ENCODE results near the gene PCDHB3.
A peak's percentile ranks its signal among the peaks of the same experiment; 100 is the strongest.
"Not testable (repeated sequence)": the region's sequence is repeated elsewhere in the genome, so short reads cannot be mapped to it uniquely, and the experiment has no call there.

PCDHB3 gene

DNA sequence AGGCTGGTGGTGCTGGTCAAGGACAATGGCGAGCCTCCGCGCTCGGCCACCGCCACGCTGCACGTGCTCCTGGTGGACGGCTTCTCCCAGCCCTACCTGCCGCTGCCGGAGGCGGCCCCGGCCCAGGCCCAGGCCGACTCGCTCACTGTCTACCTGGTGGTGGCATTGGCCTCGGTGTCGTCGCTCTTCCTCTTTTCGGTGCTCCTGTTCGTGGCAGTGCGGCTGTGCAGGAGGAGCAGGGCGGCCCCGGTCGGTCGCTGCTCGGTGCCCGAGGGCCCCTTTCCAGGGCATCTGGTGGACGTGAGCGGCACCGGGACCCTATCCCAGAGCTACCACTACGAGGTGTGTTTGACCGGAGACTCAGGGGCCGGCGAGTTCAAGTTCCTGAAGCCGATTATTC lies 37.1 kb downstream of the PCDHB3 start:
- DNase-seq, result not testable (repeated sequence)

DNA sequence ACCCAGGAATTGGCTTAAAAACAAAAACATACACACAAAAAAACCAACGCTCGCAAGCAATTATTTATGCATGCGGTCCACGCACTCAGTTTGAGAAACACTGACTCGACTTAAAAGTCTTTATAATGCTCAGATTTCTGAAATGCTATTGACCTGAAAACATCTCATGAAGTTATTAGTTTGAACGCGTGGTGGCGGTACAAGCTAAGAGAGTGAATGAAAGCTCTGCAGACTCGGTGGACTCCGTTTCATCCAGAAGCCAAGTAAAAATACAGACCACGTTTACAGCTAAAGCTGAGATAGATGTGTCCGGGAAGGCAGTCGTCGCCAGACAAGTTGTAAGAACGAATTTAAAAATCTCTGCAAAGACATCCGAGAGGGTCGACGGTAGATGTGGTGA lies 49.5 kb downstream of the PCDHB3 start, which contains the start of gene PCDHB6:
Gene PCDHB6 (plus strand): TSS at position 246 of the 400 bp plus-strand sequence. CDS start 201 bp downstream, outside the sequence.
- DNase-seq, result peak; percentile 1

DNA sequence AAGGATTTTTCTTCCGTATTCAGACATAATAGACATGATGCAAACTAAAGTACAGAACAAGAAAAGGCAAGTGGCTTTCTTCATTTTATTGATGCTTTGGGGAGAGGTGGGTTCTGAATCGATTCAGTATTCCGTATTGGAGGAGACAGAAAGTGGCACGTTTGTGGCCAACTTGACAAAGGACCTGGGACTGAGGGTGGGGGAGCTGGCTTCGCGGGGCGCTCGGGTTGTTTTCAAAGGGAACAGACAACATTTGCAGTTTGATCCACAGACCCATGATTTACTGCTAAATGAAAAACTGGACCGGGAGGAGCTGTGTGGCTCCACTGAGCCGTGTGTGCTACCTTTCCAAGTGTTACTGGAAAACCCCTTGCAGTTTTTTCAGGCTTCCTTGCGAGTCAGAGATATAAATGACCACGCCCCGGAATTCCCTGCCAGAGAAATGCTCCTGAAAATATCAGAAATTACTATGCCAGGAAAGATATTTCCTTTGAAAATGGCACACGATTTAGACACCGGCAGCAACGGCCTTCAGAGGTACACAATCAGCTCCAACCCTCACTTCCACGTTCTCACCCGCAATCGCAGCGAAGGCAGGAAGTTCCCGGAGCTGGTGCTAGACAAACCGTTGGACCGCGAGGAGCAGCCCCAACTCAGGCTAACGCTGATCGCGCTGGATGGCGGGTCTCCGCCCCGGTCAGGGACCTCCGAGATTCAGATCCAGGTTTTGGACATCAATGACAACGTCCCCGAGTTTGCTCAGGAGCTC lies 50.1 kb downstream of the PCDHB3 start:
- no peak for DNase-seq

DNA sequence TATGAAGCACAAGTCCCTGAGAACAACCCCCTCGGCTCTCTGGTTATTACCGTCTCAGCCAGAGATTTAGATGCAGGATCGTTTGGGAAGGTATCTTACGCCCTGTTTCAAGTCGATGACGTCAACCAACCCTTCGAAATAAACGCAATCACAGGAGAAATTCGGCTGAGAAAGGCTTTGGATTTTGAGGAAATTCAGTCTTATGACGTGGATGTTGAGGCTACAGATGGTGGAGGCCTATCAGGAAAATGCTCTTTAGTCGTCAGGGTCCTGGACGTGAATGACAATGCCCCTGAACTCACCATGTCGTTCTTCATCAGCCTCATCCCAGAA lies 50.7 kb downstream of the PCDHB3 start:
- no peak for DNase-seq

- DNase-seq, result not testable (repeated sequence)
These were observed 51.4 kb downstream of the PCDHB3 start for GRCh38 chr5:141151632-141152031.

GRCh38 chr5:141152096-141152495 lies 51.8 kb downstream of the PCDHB3 start:
- DNase-seq, result not testable (repeated sequence)

All from activated CD4-positive, alpha-beta T cell treated with anti-CD3 and anti-CD28 coated beads, Interleukin-10, Interleukin-2, amounts not matched to agents 100 ng/mL and 50 ng/mL, durations not matched to agents 16 hours and 8 hours (primary cell).